A549 (cell line): Measurements from ENCODE around the gene DEAF1. TPM values are rescaled to one million over a fixed set of nuclear protein-coding genes. Genes with fewer than 3 reads are reported as not detected.

ENCODE experiments used
- ATAC-seq, 2 experiments: fragments of 200-7000 bp in 1 of 2; fragments of >200 bp in 1 of 2; cut with Nextera tagmentation in 1 of 2; cut with Tn5 transposase in 1 of 2; 3 replicates each; pipeline versions ENCODE4 v1.8.0 to v1.9.1; 2018 to 2020; ENCODE audit warnings: mild to moderate bottlenecking in 1 of 2, moderate library complexity in 1 of 2
- CTCF ChIA-PET: fragments of 300-600 bp; sonication (Branson Sonifier 250); formaldehyde crosslinking; extraction: SDS; loops from one replicate; lab custom pipeline; 2021; ENCODE audit warnings: antibody characterized with exemption, inconsistent platforms; lab: Yijun Ruan, JAX
- POLR2A ChIA-PET: fragments of 350-600 bp; formaldehyde crosslinking; extraction: SDS; loops from one replicate; lab custom pipeline; 2021; ENCODE audit warnings: antibody characterized with exemption, inconsistent platforms; lab: Yijun Ruan, JAX
- DNase-seq, 2 experiments: peaks; one replicate each; pipeline versions ENCODE4 v3.0.0 to v3.0.0-alpha.2; 2011 to 2016; ENCODE audit warnings: low read depth in 1 of 2, low spot score in 1 of 2
- FAIRE-seq: peaks from 2 replicates; lab custom pipeline; 2011; peaks lifted over from hg19 to GRCh38; lab: Jason Lieb, UNC
- H3K27ac ChIP-seq, 2 experiments: fragments of >200 bp; sonication (Bioruptor Twin); formaldehyde crosslinking; 3 replicates each; pipeline ENCODE4 v1.5.1; 2016 to 2017
- H3K4me1 ChIP-seq: fragments of >200 bp; sonication (Bioruptor Twin); formaldehyde crosslinking; 3 replicates; pipeline ENCODE4 v1.6.1; 2016
- H3K4me2 ChIP-seq: fragments of >200 bp; sonication (Bioruptor Twin); formaldehyde crosslinking; 3 replicates; pipeline ENCODE4 v1.6.1; 2016
- H3K4me3 ChIP-seq: fragments of >200 bp; sonication (Bioruptor Twin); formaldehyde crosslinking; 3 replicates; pipeline ENCODE4 v1.5.1; 2016
- H3K9me3 ChIP-seq: fragments of >200 bp; sonication (Bioruptor Twin); formaldehyde crosslinking; 3 replicates; pipeline ENCODE4 v1.6.1; 2016
- CBX2 ChIP-seq: fragments of 200-600 bp; sonication (generic); IDR thresholded peaks from 2 replicates; pipeline ENCODE4 v1.6.1; 2016; ENCODE audit warnings: low read depth, mild to moderate bottlenecking, borderline replicate concordance
- CHD2 ChIP-seq: fragments of 150-350 bp; IDR thresholded peaks from 2 replicates; pipeline ENCODE4 v1.6.1; 2014; ENCODE audit warnings: low read length; ENCODE audit not compliant: partially characterized antibody
- EHF ChIP-seq: fragments of 250-450 bp; sonication (Bioruptor Pico); IDR thresholded peaks from 2 replicates; pipeline ENCODE4 v1.5.0; 2020; ENCODE audit warnings: mild to moderate bottlenecking
- EP300 ChIP-seq, 2 experiments: fragments of >200 bp; sonication (Bioruptor Twin); formaldehyde crosslinking; IDR thresholded peaks; 2 replicates in 1 of 2; 3 replicates in 1 of 2; pipeline ENCODE4 v1.6.1; 2016 to 2017
- ESRRA ChIP-seq: fragments of 150-350 bp; IDR thresholded peaks from 2 replicates; pipeline ENCODE4 v1.6.1; 2014; ENCODE audit warnings: mild to moderate bottlenecking, low read length, borderline replicate concordance
- FOSL2 ChIP-seq, 2 experiments: fragments of 450-650 bp in 1 of 2; fragments of >200 bp in 1 of 2; sonication (Bioruptor Twin) in 1 of 2; formaldehyde crosslinking; IDR thresholded peaks; 2 replicates each; pipeline versions ENCODE4 v1.5.0 to v1.6.1; 2016 to 2020; ENCODE audit warnings: mild to moderate bottlenecking in 1 of 2, moderate library complexity in 1 of 2
- FOXS1 ChIP-seq: fragments of 250-450 bp; sonication (Bioruptor Pico); IDR thresholded peaks from 2 replicates; pipeline ENCODE4 v1.5.0; 2020; ENCODE audit warnings: mild to moderate bottlenecking, moderate library complexity
- HDAC2 ChIP-seq: fragments of 200-600 bp; sonication (generic); IDR thresholded peaks from 2 replicates; pipeline ENCODE4 v1.6.1; 2016
- KDM1A ChIP-seq: fragments of 200-600 bp; sonication (generic); IDR thresholded peaks from 2 replicates; pipeline ENCODE4 v1.6.1; 2016; ENCODE audit warnings: low read depth, mild to moderate bottlenecking
- MAFK ChIP-seq: fragments of 450-650 bp; IDR thresholded peaks from 2 replicates; pipeline ENCODE4 v1.6.1; 2014; ENCODE audit not compliant: partially characterized antibody
- MAZ ChIP-seq: fragments of 150-350 bp; IDR thresholded peaks from 2 replicates; pipeline ENCODE4 v1.6.1; 2014; ENCODE audit warnings: antibody characterized with exemption, low read depth, low read length, borderline replicate concordance
- NPAS2 ChIP-seq: fragments of 250-450 bp; sonication (Bioruptor Pico); IDR thresholded peaks from 2 replicates; pipeline ENCODE4 v1.8.0; 2022; ENCODE audit warnings: mild to moderate bottlenecking, moderate library complexity, borderline replicate concordance
- NR3C1 ChIP-seq: fragments of >200 bp; sonication (Bioruptor Twin); formaldehyde crosslinking; IDR thresholded peaks from 3 replicates; pipeline ENCODE4 v1.6.1; 2017
- POLR2AphosphoS2 ChIP-seq: conservative IDR thresholded peaks from 2 replicates; pipeline ENCODE4 v1.6.1; 2012; ENCODE audit warnings: low read length, improper control_type of control experiment, inconsistent platforms
- RAD21 ChIP-seq, 2 experiments: fragments of >200 bp in 1 of 2; sonication (Bioruptor Twin) in 1 of 2; formaldehyde crosslinking in 1 of 2; IDR thresholded peaks in 1 of 2; conservative IDR thresholded peaks in 1 of 2; 2 replicates in 1 of 2; 3 replicates in 1 of 2; pipeline ENCODE4 v1.6.1; 2012 to 2018; ENCODE audit warnings: inconsistent platforms in 1 of 2
- RCOR1 ChIP-seq: fragments of 150-350 bp; IDR thresholded peaks from 2 replicates; pipeline ENCODE4 v1.6.1; 2014; ENCODE audit warnings: antibody characterized with exemption, low read length, low read depth
- WGBS: methylation state at CpG from one replicate; pipeline ENCODE4 v1.1.6; 2017; ENCODE audit errors: missing lambda C conversion rate; 5-methylcytosine and 5-hydroxymethylcytosine counted together
- polyA plus RNA-seq, 4 experiments: library from polyadenylated mRNA; depleted of rRNA in 3 of 4; stranded (reverse); fragments of >200 nt; fragmentation: RNase III in 1 of 4; extraction: RNeasy Plus Mini Kit Qiagen cat#74134 plus additional on column Dnase treatment in 1 of 4; gene quantifications; 2 replicates in 3 of 4; 3 replicates in 1 of 4; pipeline ENCODE4 v1.2.3, GENCODE V29; 2011 to 2017
- TF ChIP-seq, protein P1 (sequence below): fragments of 200-600 bp; sonication (generic); IDR thresholded peaks from 2 replicates; pipeline ENCODE4 v1.6.1; 2016; ENCODE audit warnings: antibody characterized with exemption, mild to moderate bottlenecking, moderate library complexity
- TF ChIP-seq, protein P2 (sequence below): fragments of 450-650 bp; IDR thresholded peaks from 2 replicates; pipeline ENCODE4 v1.6.1; 2014; ENCODE audit warnings: antibody characterized with exemption
- TF ChIP-seq, protein P3 (sequence below): IDR thresholded peaks from 2 replicates; pipeline ENCODE4 v1.6.1; 2012; ENCODE audit warnings: low read depth, borderline replicate concordance
- TF ChIP-seq, protein P4 (sequence below): fragments of >200 bp; sonication (Bioruptor Twin); formaldehyde crosslinking; IDR thresholded peaks from 2 replicates; pipeline ENCODE4 v1.6.1; 2016
- TF ChIP-seq, protein P5 (sequence below): fragments of 250-450 bp; sonication (Bioruptor Pico); IDR thresholded peaks from 2 replicates; pipeline ENCODE4 v1.5.0; 2020; ENCODE audit warnings: low read depth, mild to moderate bottlenecking, moderate library complexity

Gene DEAF1
- polyA plus RNA-seq, 2 of the 4 experiments (the other 2 are of a cell fraction): 16.0 to 24.0 TPM

DNA sequence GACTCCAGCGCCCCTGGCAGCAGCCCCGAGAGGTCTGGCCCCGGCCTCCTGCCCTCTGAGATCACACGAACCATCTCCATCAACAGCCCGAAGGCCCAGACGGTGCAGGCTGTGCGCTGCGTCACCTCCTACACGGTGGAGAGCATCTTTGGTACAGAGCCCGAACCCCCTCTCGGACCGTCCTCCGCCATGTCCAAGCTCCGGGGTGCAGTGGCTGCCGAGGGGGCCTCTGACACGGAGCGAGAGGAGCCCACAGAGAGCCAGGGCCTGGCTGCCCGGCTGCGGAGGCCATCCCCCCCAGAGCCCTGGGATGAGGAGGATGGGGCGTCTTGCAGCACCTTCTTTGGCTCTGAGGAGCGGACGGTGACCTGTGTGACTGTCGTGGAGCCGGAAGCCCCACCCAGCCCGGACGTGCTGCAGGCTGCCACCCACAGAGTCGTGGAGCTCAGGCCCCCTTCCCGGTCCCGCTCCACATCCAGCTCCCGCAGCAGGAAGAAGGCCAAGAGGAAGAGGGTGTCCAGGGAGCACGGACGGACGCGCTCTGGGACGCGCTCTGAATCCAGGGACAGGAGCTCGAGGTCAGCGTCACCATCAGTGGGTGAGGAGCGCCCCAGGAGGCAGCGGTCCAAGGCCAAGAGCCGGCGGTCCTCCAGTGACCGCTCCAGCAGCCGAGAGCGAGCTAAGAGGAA lies 86.9 kb downstream of the DEAF1 start (continued):
- TF ChIP-seq, protein P1, sequence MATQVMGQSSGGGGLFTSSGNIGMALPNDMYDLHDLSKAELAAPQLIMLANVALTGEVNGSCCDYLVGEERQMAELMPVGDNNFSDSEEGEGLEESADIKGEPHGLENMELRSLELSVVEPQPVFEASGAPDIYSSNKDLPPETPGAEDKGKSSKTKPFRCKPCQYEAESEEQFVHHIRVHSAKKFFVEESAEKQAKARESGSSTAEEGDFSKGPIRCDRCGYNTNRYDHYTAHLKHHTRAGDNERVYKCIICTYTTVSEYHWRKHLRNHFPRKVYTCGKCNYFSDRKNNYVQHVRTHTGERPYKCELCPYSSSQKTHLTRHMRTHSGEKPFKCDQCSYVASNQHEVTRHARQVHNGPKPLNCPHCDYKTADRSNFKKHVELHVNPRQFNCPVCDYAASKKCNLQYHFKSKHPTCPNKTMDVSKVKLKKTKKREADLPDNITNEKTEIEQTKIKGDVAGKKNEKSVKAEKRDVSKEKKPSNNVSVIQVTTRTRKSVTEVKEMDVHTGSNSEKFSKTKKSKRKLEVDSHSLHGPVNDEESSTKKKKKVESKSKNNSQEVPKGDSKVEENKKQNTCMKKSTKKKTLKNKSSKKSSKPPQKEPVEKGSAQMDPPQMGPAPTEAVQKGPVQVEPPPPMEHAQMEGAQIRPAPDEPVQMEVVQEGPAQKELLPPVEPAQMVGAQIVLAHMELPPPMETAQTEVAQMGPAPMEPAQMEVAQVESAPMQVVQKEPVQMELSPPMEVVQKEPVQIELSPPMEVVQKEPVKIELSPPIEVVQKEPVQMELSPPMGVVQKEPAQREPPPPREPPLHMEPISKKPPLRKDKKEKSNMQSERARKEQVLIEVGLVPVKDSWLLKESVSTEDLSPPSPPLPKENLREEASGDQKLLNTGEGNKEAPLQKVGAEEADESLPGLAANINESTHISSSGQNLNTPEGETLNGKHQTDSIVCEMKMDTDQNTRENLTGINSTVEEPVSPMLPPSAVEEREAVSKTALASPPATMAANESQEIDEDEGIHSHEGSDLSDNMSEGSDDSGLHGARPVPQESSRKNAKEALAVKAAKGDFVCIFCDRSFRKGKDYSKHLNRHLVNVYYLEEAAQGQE: no peak

DNA sequence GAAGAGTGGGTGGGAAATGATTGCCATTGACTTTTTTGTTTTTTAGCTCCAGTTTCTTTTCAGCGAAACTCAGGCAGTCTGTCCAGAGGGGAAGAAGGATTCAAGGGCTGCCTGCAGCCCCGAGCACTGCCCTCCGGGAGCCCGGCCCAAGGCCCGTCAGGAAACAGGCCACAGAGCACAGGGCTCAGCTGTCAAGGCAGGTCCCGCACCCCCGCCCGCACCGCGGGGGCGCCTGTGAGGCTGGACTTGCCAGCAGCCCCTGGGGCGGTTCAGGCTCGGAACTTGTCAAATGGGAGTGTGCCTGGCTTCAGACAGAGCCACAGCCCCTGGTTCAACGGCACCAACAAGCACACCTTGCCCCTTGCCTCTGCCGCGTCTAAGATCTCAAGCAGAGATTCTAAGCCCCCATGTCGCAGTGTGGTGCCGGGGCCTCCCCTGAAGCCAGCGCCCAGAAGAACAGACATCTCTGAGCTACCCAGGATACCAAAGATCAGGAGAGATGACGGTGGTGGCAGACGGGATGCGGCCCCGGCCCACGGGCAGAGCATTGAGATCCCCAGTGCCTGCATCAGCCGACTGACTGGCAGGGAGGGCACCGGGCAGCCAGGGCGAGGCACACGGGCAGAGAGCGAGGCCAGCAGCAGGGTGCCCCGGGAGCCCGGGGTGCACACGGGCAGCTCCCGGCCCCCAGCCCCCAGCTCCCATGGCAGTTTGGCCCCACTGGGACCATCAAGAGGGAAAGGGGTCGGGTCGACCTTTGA lies 87.8 kb downstream of the DEAF1 start:
- TF ChIP-seq MAZ: no peak
- TF ChIP-seq ESRRA: no peak
- TF ChIP-seq RAD21 (conservative IDR thresholded peaks at IDR 0.05 in 1 of 2, IDR thresholded peaks at IDR 0.05 in 1 of 2): no peak
- TF ChIP-seq EHF (CRISPR knock-in tag): no peak
- TF ChIP-seq HDAC2: no peak
- TF ChIP-seq MAFK: no peak
- TF ChIP-seq FOSL2 (IDR thresholded peaks at IDR 0.05): no peak
- no peak for TF ChIP-seq FOSL2 (CRISPR knock-in tag; IDR thresholded peaks at IDR 0.05)
- TF ChIP-seq, protein P2, sequence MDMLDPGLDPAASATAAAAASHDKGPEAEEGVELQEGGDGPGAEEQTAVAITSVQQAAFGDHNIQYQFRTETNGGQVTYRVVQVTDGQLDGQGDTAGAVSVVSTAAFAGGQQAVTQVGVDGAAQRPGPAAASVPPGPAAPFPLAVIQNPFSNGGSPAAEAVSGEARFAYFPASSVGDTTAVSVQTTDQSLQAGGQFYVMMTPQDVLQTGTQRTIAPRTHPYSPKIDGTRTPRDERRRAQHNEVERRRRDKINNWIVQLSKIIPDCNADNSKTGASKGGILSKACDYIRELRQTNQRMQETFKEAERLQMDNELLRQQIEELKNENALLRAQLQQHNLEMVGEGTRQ: no peak
- TF ChIP-seq CBX2: no peak
- TF ChIP-seq KDM1A: no peak
- TF ChIP-seq, protein P3, sequence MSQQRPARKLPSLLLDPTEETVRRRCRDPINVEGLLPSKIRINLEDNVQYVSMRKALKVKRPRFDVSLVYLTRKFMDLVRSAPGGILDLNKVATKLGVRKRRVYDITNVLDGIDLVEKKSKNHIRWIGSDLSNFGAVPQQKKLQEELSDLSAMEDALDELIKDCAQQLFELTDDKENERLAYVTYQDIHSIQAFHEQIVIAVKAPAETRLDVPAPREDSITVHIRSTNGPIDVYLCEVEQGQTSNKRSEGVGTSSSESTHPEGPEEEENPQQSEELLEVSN: no peak
- Histone ChIP-seq H3K4me2 (no peak overlapping the region), H3K4me3 (no peak overlapping the region), H3K4me1 (peaks cover 13% of the 10 kb centered on the region), H3K27ac (no peak overlapping the region), H3K9me3 (no peaks in the 10 kb centered on the region)
- 90% methylated on average over 35 of the region's 35 CpGs for WGBS
- DNase-seq (no peak), FAIRE-seq (no peak), ATAC-seq (no peak)
- POLR2A ChIA-PET: interaction anchor here (1.4 kb wide), 1 partner anchor 31 kb away, joined by 3 read pairs; the partner anchor contains the start of gene PHRF1
- CTCF ChIA-PET: interaction anchor here (1.0 to 1.7 kb wide), 4 partner anchors 19 to 120 kb away, joined by 3 to 5 read pairs (median 3); no protein-coding TSS in a partner anchor

DNA sequence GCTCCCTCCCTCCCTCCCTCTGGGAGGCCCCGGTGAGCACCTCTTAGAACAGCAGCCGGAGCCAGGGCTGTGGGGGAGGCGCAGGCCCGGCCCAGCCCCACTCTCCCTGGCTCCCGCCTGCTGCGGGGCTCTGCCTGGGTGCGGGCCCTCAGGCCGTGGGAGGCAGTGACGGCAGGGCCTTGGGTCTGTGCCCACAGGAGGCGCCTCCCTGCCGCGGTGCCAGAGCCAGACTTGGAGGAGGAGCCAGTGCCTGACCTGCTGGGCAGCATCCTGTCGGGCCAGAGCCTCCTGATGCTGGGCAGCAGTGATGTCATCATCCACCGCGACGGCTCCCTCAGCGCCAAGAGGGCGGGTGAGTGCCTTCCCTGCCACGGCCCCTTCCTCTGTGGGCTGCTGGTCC lies 88.8 kb downstream of the DEAF1 start:
- TF ChIP-seq, protein P1: no peak
- no peak for TF ChIP-seq POLR2AphosphoS2
- no peak for TF ChIP-seq NR3C1
- no peak for TF ChIP-seq EHF (CRISPR knock-in tag)
- TF ChIP-seq, protein P4, sequence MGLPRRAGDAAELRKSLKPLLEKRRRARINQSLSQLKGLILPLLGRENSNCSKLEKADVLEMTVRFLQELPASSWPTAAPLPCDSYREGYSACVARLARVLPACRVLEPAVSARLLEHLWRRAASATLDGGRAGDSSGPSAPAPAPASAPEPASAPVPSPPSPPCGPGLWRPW: no peak
- no peak for TF ChIP-seq MAZ
- no peak for TF ChIP-seq FOXS1
- TF ChIP-seq, protein P5, sequence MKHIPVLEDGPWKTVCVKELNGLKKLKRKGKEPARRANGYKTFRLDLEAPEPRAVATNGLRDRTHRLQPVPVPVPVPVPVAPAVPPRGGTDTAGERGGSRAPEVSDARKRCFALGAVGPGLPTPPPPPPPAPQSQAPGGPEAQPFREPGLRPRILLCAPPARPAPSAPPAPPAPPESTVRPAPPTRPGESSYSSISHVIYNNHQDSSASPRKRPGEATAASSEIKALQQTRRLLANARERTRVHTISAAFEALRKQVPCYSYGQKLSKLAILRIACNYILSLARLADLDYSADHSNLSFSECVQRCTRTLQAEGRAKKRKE (CRISPR knock-in tag): no peak
- TF ChIP-seq RCOR1: no peak
- TF ChIP-seq CBX2: no peak
- TF ChIP-seq CHD2: no peak
- TF ChIP-seq MAFK: no peak
- no peak for TF ChIP-seq EP300 (IDR thresholded peaks at IDR 0.05)
- no peak for TF ChIP-seq NPAS2 (CRISPR knock-in tag)
- CTCF ChIA-PET: interaction anchor here (1.0 to 1.7 kb wide), 4 partner anchors 20 to 121 kb away, joined by 3 to 5 read pairs (median 4); no protein-coding TSS in a partner anchor
- H3K27ac ChIP-seq: peak overlapping the region in 1 of 2 experiments; percentile 69; a peak in 3 of 6 replicates

More for the DNA sequence above, 88.8 kb downstream of the DEAF1 start:
- Histone ChIP-seq H3K4me1 (peaks cover 13% of the 10 kb centered on the region), H3K4me3 (no peak overlapping the region), H3K9me3 (no peaks in the 10 kb centered on the region), H3K4me2 (no peak overlapping the region)
- POLR2A ChIA-PET: interaction anchor here (1.4 kb wide), 1 partner anchor 30 kb away, joined by 3 read pairs; the partner anchor contains the start of gene PHRF1
- FAIRE-seq (no peak), DNase-seq (peak in 1 of 2 experiments; percentile 50), ATAC-seq (peak; percentile 31 to 56; a peak in 4 of 6 replicates)
- no CpG with 5 or more reads among the region's 19 CpGs for WGBS
